Spleen (tissue), 7 donors: ENCODE measurements around the gene BRF1.

ENCODE experiments used
- CTCF ChIP-seq, 11 experiments: fragments of 200-600 bp in 7 of 11; fragments of 450-650 bp in 4 of 11; sonication (generic) in 4 of 11; IDR thresholded peaks in 8 of 11; conservative IDR thresholded peaks in 3 of 11; 1 replicate in 7 of 11; 2 replicates in 4 of 11; pipeline versions ENCODE4 v1.4.0 to v1.8.0; 2016 to 2021; ENCODE audit warnings: antibody characterized with exemption in 11 of 11, inconsistent platforms in 4 of 11, mild to moderate bottlenecking in 1 of 11
- POLR2A ChIP-seq, 3 donors: fragments of 450-650 bp; IDR thresholded peaks; one replicate each; pipeline ENCODE4 v1.5.1; 2017; ENCODE audit warnings: antibody characterized with exemption in 3 of 3, mild to moderate bottlenecking in 1 of 3
- POLR2AphosphoS5 ChIP-seq, 3 donors: sonication (generic); formaldehyde crosslinking; IDR thresholded peaks; one replicate each; pipeline ENCODE4 v1.5.1; 2017; ENCODE audit warnings: antibody characterized with exemption in 3 of 3
- donor health status: DM: no; HTN: no; CAD: no; lungs with moderate emphysema.
- donor health status: DM: no; HTN: no; CAD: no.
- donor health status: DM: no; HTN: no; CAD: no.

- TF ChIP-seq CTCF (IDR thresholded peaks at IDR 0.05 in 8 of 11, conservative IDR thresholded peaks at IDR 0.05 in 3 of 11), result no peak
- TF ChIP-seq POLR2AphosphoS5 (IDR thresholded peaks at IDR 0.05), result no peak
- no peak for TF ChIP-seq POLR2A (IDR thresholded peaks at IDR 0.05)
These were observed 138.2 kb downstream of the BRF1 start for GRCh38 chr14:105162669-105162979.
